Dermis microvascular lymphatic vessel endothelial cell (primary cell): Measurements from ENCODE around the gene ABHD5. TPM values are rescaled to one million over a fixed set of nuclear protein-coding genes. Genes with fewer than 3 reads are reported as not detected.

Experiments
- DNase-seq, 2 donors: peaks; one replicate each; pipeline versions ENCODE4 v3.0.0 to v3.0.0-alpha.2; 2010; ENCODE audit warnings: low read depth in 2 of 2
- total RNA-seq: library from RNA; depleted of rRNA; stranded (reverse); fragments of >200 nt; gene quantifications from 2 replicates; pipeline ENCODE4 v1.2.1, GENCODE V29; 2014

ABHD5 gene
- total RNA-seq, 1 donor from 2014 or later, result 11.0 TPM

GRCh38 chr3:43779850-43780249 lies 89.1 kb downstream of the ABHD5 start:
- no peak for DNase-seq

GRCh38 chr3:43782541-43782940 lies 91.8 kb downstream of the ABHD5 start:
- DNase-seq, result no peak

Other genes with a start within 250 kb of the ABHD5 start
- 25.0 and 35.1 TPM in 2 replicates for gene ANO10, start 68.9 kb upstream of the ABHD5 start, total RNA-seq